IPS-20b (cell line): Measurements from ENCODE around the gene HTT-AS.
"Not testable (repeated sequence)": the region's sequence is repeated elsewhere in the genome, so short reads cannot be mapped to it uniquely, and the experiment has no call there.

Experiments
- H3K27ac ChIP-seq: one replicate; pipeline ENCODE4 v1.5.1; 2013; ENCODE audit warnings: low read length
- H3K27me3 ChIP-seq: 2 replicates; pipeline ENCODE4 v1.6.1; 2013; ENCODE audit warnings: mild to moderate bottlenecking, low read length, inconsistent platforms; ENCODE audit not compliant: insufficient read depth
- H3K36me3 ChIP-seq: 2 replicates; pipeline ENCODE4 v1.6.1; 2013; ENCODE audit warnings: low read depth, mild to moderate bottlenecking, inconsistent platforms, low read length, moderate library complexity; ENCODE audit not compliant: insufficient read depth
- H3K4me1 ChIP-seq: 2 replicates; pipeline ENCODE4 v1.6.1; 2013; ENCODE audit warnings: mild to moderate bottlenecking, control low read depth, inconsistent platforms, low read length, moderate library complexity; ENCODE audit not compliant: insufficient read depth
- H3K4me3 ChIP-seq: 2 replicates; pipeline ENCODE4 v1.5.1; 2013; ENCODE audit warnings: mild to moderate bottlenecking, low read length, inconsistent platforms
- H3K9ac ChIP-seq: 2 replicates; pipeline ENCODE4 v1.6.1; 2013; ENCODE audit warnings: low read depth, mild to moderate bottlenecking, inconsistent platforms, low read length, moderate library complexity
- H3K9me3 ChIP-seq: 2 replicates; pipeline ENCODE4 v1.6.1; 2013; ENCODE audit warnings: mild to moderate bottlenecking, low read depth, low read length, inconsistent platforms; ENCODE audit not compliant: insufficient read depth

The HTT-AS gene

GRCh38 chr4:3069661-3070199 is 4.6 kb downstream of the HTT-AS start:
- no peak overlapping the region for H3K27ac ChIP-seq
- no peaks in the 10 kb centered on the region; the same call in 1 of the 2 replicates for H3K4me1 ChIP-seq

GRCh38 chr4:3067473-3068001 is 6.8 kb downstream of the HTT-AS start:
- Histone ChIP-seq H3K27ac (no peak overlapping the region), H3K27me3 (no peaks in the 10 kb centered on the region), H3K9ac (no peak overlapping the region), H3K36me3 (no peaks in the 10 kb centered on the region), H3K4me1 (no peaks in the 10 kb centered on the region), H3K4me3 (no peak overlapping the region), H3K9me3 (no peaks in the 10 kb centered on the region)

More at GRCh38 chr4:3069661-3070199, 4.6 kb downstream of the HTT-AS start:
- Histone ChIP-seq H3K27me3 (peaks cover 3% of the 10 kb centered on the region; the same call in 1 of the 2 replicates), H3K9me3 (no peaks in the 10 kb centered on the region), H3K9ac (no peak overlapping the region), H3K36me3 (no peaks in the 10 kb centered on the region), H3K4me3 (no peak overlapping the region)

GRCh38 chr4:3066836-3067400 is 7.4 kb downstream of the HTT-AS start:
- Histone ChIP-seq H3K4me3 (no peak overlapping the region), H3K27me3 (no peaks in the 10 kb centered on the region), H3K4me1 (no peaks in the 10 kb centered on the region), H3K9me3 (no peaks in the 10 kb centered on the region), H3K9ac (no peak overlapping the region), H3K36me3 (no peaks in the 10 kb centered on the region), H3K27ac (no peak overlapping the region)

DNA sequence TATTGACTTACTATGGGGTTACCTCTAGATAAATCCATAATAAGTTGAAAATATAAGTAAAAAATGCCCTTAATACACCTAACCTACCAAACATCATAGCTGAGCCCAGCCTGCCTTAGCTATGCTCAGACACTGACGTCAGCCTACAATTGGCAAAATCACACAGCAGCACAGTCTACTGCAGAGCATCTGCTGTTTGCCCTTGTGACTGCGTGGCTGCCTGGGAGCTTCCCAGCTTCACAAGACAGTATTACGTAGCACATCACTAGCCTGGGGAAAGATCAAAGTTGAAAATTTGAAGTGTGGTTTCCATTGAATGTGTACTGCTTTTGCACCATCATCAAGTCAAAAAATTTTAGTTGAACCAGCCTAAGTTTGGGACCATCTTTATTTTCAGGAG is 8.8 kb downstream of the HTT-AS start:
- Histone ChIP-seq H3K27ac (no peak overlapping the region), H3K9ac (no peak overlapping the region), H3K9me3 (no peaks in the 10 kb centered on the region), H3K4me1 (no peaks in the 10 kb centered on the region), H3K27me3 (no peaks in the 10 kb centered on the region), H3K4me3 (no peak overlapping the region), H3K36me3 (no peaks in the 10 kb centered on the region)

GRCh38 chr4:3062471-3062870 is 11.9 kb downstream of the HTT-AS start:
- no peaks in the 10 kb centered on the region for H3K36me3 ChIP-seq
- no peak overlapping the region for H3K9ac ChIP-seq
- H3K4me1 ChIP-seq: no peaks in the 10 kb centered on the region
- no peaks in the 10 kb centered on the region for H3K9me3 ChIP-seq
- no peak overlapping the region for H3K27ac ChIP-seq
- no peaks in the 10 kb centered on the region for H3K27me3 ChIP-seq
- H3K4me3 ChIP-seq: no peak overlapping the region

- Histone ChIP-seq H3K27ac (no peak overlapping the region), H3K9ac (no peak overlapping the region), H3K9me3 (peaks cover 5% of the 10 kb centered on the region; the same call in 1 of the 2 replicates), H3K4me3 (no peak overlapping the region), H3K4me1 (no peaks in the 10 kb centered on the region), H3K27me3 (no peaks in the 10 kb centered on the region), H3K36me3 (no peaks in the 10 kb centered on the region)
These were observed 13.4 kb downstream of the HTT-AS start for GRCh38 chr4:3060946-3061345.

GRCh38 chr4:3059943-3060342 is 14.4 kb downstream of the HTT-AS start:
- Histone ChIP-seq H3K27me3 (no peaks in the 10 kb centered on the region), H3K9me3 (peaks cover 15% of the 10 kb centered on the region), H3K9ac (no peak overlapping the region), H3K4me3 (no peak overlapping the region), H3K4me1 (no peaks in the 10 kb centered on the region), H3K27ac (no peak overlapping the region), H3K36me3 (no peaks in the 10 kb centered on the region)

- no peak overlapping the region for H3K4me3 ChIP-seq
- no peaks in the 10 kb centered on the region for H3K27me3 ChIP-seq
- H3K9me3 ChIP-seq: peaks cover 30% of the 10 kb centered on the region
- no peak overlapping the region for H3K27ac ChIP-seq
- H3K9ac ChIP-seq: no peak overlapping the region
- no peaks in the 10 kb centered on the region for H3K4me1 ChIP-seq
- no peaks in the 10 kb centered on the region for H3K36me3 ChIP-seq
These were observed 20.1 kb downstream of the HTT-AS start for GRCh38 chr4:3054169-3054759.

DNA sequence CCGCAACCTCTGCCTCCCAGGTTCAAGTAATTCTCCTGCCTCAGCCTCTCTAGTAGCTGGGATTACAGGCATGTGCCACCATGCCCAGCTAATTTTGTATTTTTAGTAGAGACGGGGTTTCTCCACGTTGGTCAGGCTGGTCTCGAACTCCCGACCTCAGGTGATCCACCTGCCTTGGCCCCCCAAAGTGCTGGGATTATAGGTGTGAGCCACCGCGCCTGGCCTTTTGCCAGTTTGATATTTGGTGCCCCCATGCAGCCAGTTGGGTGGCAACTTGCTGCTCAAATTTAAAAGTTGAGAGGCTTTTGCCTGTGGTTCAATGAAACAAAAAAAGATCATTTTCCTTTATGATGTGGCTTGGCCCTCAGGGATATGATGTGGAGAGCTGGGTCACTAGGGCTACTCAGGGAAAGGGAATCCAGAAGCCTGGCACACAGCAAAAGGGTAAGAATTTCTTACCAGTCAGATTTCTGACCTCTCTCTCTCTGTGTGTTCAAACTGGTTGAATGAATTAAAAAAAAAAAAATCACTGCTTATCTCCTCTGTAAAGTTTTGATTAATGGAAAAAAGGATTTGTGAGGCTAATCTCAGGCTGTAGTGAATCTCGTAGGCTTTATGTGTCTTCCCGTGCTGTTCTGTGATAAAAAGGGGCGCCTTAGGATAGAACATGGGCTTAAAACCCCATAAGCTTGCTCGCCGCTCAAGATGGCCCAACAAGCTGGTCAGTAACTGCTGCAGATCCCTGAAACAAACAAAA is 23.0 kb downstream of the HTT-AS start:
- H3K9ac ChIP-seq, H3K27ac ChIP-seq, H3K36me3 ChIP-seq, H3K4me1 ChIP-seq, H3K4me3 ChIP-seq, H3K27me3 ChIP-seq: not testable (repeated sequence)
- H3K9me3 ChIP-seq: peaks cover 29% of the 10 kb centered on the region

DNA sequence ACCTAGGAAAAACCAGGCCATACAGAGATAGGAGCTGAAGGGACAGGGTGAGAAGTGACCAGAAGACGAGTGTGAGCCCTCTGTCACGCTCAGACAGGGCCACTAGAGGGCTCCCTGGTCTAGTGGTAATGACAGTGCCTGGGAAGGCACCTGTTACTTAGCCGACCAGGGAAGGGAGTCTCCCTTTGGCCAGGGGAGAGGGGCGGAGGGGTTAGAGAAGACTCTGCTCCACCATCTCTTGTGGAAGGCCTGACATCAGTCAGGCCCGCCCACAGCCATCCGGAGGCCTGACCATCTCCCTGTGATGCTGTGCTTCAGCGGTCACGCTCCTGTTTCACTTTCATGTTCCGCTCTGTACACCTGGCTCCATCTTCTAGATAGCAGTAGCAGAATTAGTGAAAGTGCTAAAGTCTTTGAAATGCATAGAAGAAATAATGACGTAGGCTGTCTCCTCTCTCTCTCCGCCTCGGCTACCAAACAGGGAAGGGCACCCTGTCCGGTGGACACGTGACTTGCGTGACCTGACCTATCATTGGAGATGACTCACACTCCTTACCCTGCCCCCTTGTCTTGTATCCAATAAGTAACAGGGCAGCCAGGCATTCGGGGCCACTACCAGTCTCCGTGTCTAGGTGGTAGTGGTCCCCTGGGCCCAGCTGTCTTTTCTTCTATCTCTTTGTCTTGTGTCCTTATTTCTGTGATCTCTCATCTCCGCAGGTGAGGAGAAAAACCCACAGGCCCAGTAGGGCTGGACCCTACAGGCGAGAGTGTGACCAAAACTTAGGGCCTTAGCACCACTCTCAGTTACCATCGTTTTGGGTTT is 26.7 kb downstream of the HTT-AS start:
- Histone ChIP-seq H3K9ac (no peak overlapping the region), H3K4me3 (no peak overlapping the region), H3K36me3 (no peaks in the 10 kb centered on the region), H3K4me1 (no peaks in the 10 kb centered on the region), H3K27me3 (no peaks in the 10 kb centered on the region), H3K9me3 (no peaks in the 10 kb centered on the region), H3K27ac (no peak overlapping the region)

DNA sequence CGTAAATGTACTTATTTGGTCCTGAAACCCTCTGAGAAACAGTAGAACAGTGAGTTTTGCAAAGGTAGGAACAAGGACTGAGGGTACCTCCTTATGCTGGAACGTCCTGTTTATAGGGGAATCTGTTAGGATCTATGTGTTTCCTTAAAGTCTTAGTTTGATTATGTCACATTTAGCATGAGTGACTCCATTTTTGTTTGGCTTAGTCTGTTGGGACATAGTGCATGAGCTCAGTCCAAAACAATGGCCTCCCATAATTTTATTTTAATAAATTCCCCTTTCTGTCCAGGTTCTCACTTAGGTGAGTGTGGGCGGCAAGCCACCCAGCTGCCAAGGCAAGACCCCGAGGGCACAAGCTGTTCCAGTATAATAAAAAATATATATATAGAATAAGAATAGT is 27.7 kb downstream of the HTT-AS start:
- Histone ChIP-seq H3K36me3 (no peaks in the 10 kb centered on the region), H3K27ac (no peak overlapping the region), H3K27me3 (no peaks in the 10 kb centered on the region), H3K4me1 (no peaks in the 10 kb centered on the region), H3K9me3 (no peaks in the 10 kb centered on the region), H3K9ac (no peak overlapping the region), H3K4me3 (no peak overlapping the region)
